CD4-positive, alpha-beta T cell (primary cell): ENCODE measurements around the gene KCNG3. TPM values are rescaled to one million over a fixed set of nuclear protein-coding genes. Genes with fewer than 3 reads are reported as not detected.
"Not testable (repeated sequence)": the region's sequence is repeated elsewhere in the genome, so short reads cannot be mapped to it uniquely, and the experiment has no call there.

ENCODE experiments used
- ATAC-seq: fragments of 200-7000 bp; cut with Tn5 transposase; one replicate; pipeline ENCODE4 v1.10.0; 2022; ENCODE audit warnings: mild to moderate bottlenecking; ENCODE audit not compliant: poor library complexity
- CTCF ChIA-PET: fragments of 350-600 bp; sonication (Branson Sonifier 250); formaldehyde crosslinking; loops from one replicate; lab custom pipeline; 2021; ENCODE audit warnings: antibody characterized with exemption, inconsistent platforms; lab: Charles Lee
- POLR2A ChIA-PET: fragments of 350-600 bp; sonication (Branson Sonifier 250); formaldehyde crosslinking; loops from one replicate; lab custom pipeline; 2021; ENCODE audit warnings: antibody characterized with exemption, inconsistent platforms; lab: Charles Lee
- DNase-seq, 14 experiments: peaks; one replicate each; pipeline ENCODE4 v3.0.0-alpha.2; 2013 to 2020; ENCODE audit warnings: mixed read lengths in 2 of 14
- H3K27ac ChIP-seq, 2 donors: one replicate each; pipeline versions ENCODE4 v1.5.1 to v1.7.0; 2013; ENCODE audit warnings: low read length in 2 of 2, low read depth in 1 of 2, mild to moderate bottlenecking in 1 of 2
- H3K27me3 ChIP-seq, 2 experiments: 1 replicate in 1 of 2; 2 replicates in 1 of 2; pipeline versions ENCODE4 v1.6.1 to v1.7.0; 2013; ENCODE audit warnings: low read length in 2 of 2, control low read depth in 1 of 2, mild to moderate bottlenecking in 1 of 2, moderate library complexity in 1 of 2; ENCODE audit not compliant: insufficient read depth in 2 of 2, control insufficient read depth in 1 of 2
- H3K36me3 ChIP-seq: one replicate; pipeline ENCODE4 v1.6.1; 2013; ENCODE audit warnings: low read length, control low read depth; ENCODE audit not compliant: insufficient read depth
- H3K4me1 ChIP-seq: one replicate; pipeline ENCODE4 v1.6.1; 2013; ENCODE audit warnings: low read length, control low read depth; ENCODE audit not compliant: insufficient read depth
- H3K4me3 ChIP-seq: one replicate; pipeline ENCODE4 v1.5.1; 2013; ENCODE audit warnings: mild to moderate bottlenecking, low read length, moderate library complexity
- H3K9me3 ChIP-seq, 2 experiments: 1 replicate in 1 of 2; 2 replicates in 1 of 2; pipeline versions ENCODE4 v1.6.1 to v1.7.0; 2013; ENCODE audit warnings: low read length in 2 of 2, mild to moderate bottlenecking in 2 of 2, control low read depth in 1 of 2, moderate library complexity in 1 of 2; ENCODE audit not compliant: control insufficient read depth in 1 of 2, insufficient read depth in 1 of 2
- H3K27ac Mint-ChIP-seq: one replicate; pipeline ENCODE4 v1.8.0; 2020; ENCODE audit warnings: mixed read lengths
- H3K27me3 Mint-ChIP-seq: one replicate; pipeline ENCODE4 v1.8.0; 2021; ENCODE audit warnings: mixed read lengths
- H3K36me3 Mint-ChIP-seq: one replicate; pipeline ENCODE4 v1.8.0; 2021; ENCODE audit warnings: low read depth, mixed read lengths
- H3K4me1 Mint-ChIP-seq: one replicate; pipeline ENCODE4 v1.8.0; 2021; ENCODE audit warnings: low read depth, mixed read lengths
- H3K4me3 Mint-ChIP-seq: one replicate; pipeline ENCODE4 v1.8.0; 2020; ENCODE audit warnings: mild to moderate bottlenecking, mixed read lengths
- H3K9me3 Mint-ChIP-seq: one replicate; pipeline ENCODE4 v1.8.0; 2020; ENCODE audit warnings: mixed read lengths
- intact Hi-C, 2 experiments: fragments of 100-400 bp; cut with DNase I in 1 of 2; cut with micrococcal nuclease in 1 of 2; formaldehyde crosslinking; loops; one replicate each; pipeline versions ENCODE4 v1.15.1 to v1.9.0; 2023 to 2025; cut with DNase I, micrococcal nuclease
- total RNA-seq, 174 experiments: library from RNA in 2 of 174; stranded (reverse) in 2 of 174; gene quantifications; one replicate each; pipeline ENCODE4 v1.2.3 and lab custom pipeline; 2021 to 2026
- TF ChIP-seq, protein P1 (sequence below): fragments of 200-600 bp; IDR thresholded peaks from one replicate; pipeline ENCODE4 v1.8.0; 2022; ENCODE audit warnings: antibody characterized with exemption, mild to moderate bottlenecking

KCNG3 gene
- total RNA-seq, 2 experiments from 2014 or later = 0.25 to 0.49 TPM

- Histone ChIP-seq H3K27ac (no peak overlapping the region), H3K4me3 (no peak overlapping the region), H3K9me3 (peaks cover 0 to 11% of the 10 kb centered on the region in 2 experiments), H3K27me3 (no peaks in the 10 kb centered on the region), H3K4me1 (no peaks in the 10 kb centered on the region), H3K36me3 (no peaks in the 10 kb centered on the region)
- no peaks in the 10 kb centered on the region for H3K36me3 Mint-ChIP-seq
- TF ChIP-seq, protein P1, sequence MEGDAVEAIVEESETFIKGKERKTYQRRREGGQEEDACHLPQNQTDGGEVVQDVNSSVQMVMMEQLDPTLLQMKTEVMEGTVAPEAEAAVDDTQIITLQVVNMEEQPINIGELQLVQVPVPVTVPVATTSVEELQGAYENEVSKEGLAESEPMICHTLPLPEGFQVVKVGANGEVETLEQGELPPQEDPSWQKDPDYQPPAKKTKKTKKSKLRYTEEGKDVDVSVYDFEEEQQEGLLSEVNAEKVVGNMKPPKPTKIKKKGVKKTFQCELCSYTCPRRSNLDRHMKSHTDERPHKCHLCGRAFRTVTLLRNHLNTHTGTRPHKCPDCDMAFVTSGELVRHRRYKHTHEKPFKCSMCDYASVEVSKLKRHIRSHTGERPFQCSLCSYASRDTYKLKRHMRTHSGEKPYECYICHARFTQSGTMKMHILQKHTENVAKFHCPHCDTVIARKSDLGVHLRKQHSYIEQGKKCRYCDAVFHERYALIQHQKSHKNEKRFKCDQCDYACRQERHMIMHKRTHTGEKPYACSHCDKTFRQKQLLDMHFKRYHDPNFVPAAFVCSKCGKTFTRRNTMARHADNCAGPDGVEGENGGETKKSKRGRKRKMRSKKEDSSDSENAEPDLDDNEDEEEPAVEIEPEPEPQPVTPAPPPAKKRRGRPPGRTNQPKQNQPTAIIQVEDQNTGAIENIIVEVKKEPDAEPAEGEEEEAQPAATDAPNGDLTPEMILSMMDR = no peak
- H3K27me3 Mint-ChIP-seq = no peaks in the 10 kb centered on the region
- POLR2A ChIA-PET = no interaction called here
- intact Hi-C loops = no loop called here
- H3K9me3 Mint-ChIP-seq = no peaks in the 10 kb centered on the region
- no peak overlapping the region for H3K27ac Mint-ChIP-seq
- no peak for ATAC-seq
- no peak overlapping the region for H3K4me3 Mint-ChIP-seq
- no peak for DNase-seq
- CTCF ChIA-PET = no interaction called here
- no peaks in the 10 kb centered on the region for H3K4me1 Mint-ChIP-seq
Observed at GRCh38 chr2:42404676-42405075, 89.1 kb downstream of the KCNG3 start.

- H3K4me3 ChIP-seq = no peak overlapping the region
- ChIA-PET CTCF (interaction anchor here (1.0 kb wide), 1 partner anchor 13 kb away, joined by 3 read pairs; no protein-coding TSS in a partner anchor), POLR2A (no interaction called here)
- H3K9me3 ChIP-seq = no peaks in the 10 kb centered on the region
- no peaks in the 10 kb centered on the region for H3K4me1 Mint-ChIP-seq
- no peak for ATAC-seq
- no peaks in the 10 kb centered on the region for H3K27me3 Mint-ChIP-seq
- intact Hi-C loops = no loop called here
- no peaks in the 10 kb centered on the region for H3K27me3 ChIP-seq
- no peak for DNase-seq
- H3K4me3 Mint-ChIP-seq = no peak overlapping the region
- H3K36me3 Mint-ChIP-seq = no peaks in the 10 kb centered on the region
- TF ChIP-seq, protein P1 = no peak
- H3K36me3 ChIP-seq = no peaks in the 10 kb centered on the region
- H3K27ac Mint-ChIP-seq = no peak overlapping the region
- H3K4me1 ChIP-seq = no peaks in the 10 kb centered on the region
- no peak overlapping the region for H3K27ac ChIP-seq
- H3K9me3 Mint-ChIP-seq = no peaks in the 10 kb centered on the region
Observed at GRCh38 chr2:42401773-42402172, 92.0 kb downstream of the KCNG3 start.

- H3K9me3 ChIP-seq, H3K36me3 ChIP-seq, H3K4me3 Mint-ChIP-seq, H3K27me3 ChIP-seq, intact Hi-C loops, H3K27ac Mint-ChIP-seq, H3K27me3 Mint-ChIP-seq, H3K36me3 Mint-ChIP-seq, ATAC-seq, POLR2A ChIA-PET, H3K4me3 ChIP-seq, H3K4me1 Mint-ChIP-seq, H3K9me3 Mint-ChIP-seq, H3K4me1 ChIP-seq, DNase-seq, H3K27ac ChIP-seq, CTCF ChIA-PET: not testable (repeated sequence)
Observed at GRCh38 chr2:42398052-42398451, 95.7 kb downstream of the KCNG3 start.

- H3K9me3 ChIP-seq, ATAC-seq, H3K27me3 Mint-ChIP-seq, H3K36me3 ChIP-seq, H3K36me3 Mint-ChIP-seq, H3K4me1 Mint-ChIP-seq, H3K4me3 ChIP-seq, DNase-seq, H3K4me3 Mint-ChIP-seq, H3K27me3 ChIP-seq, H3K27ac Mint-ChIP-seq, H3K27ac ChIP-seq, H3K9me3 Mint-ChIP-seq, CTCF ChIA-PET, H3K4me1 ChIP-seq, intact Hi-C loops: not testable (repeated sequence)
- POLR2A ChIA-PET = interaction anchor here (0.6 kb wide), 1 partner anchor 427 kb away, joined by 3 read pairs; no protein-coding TSS in a partner anchor
Observed at GRCh38 chr2:42393320-42393719, 100.5 kb downstream of the KCNG3 start.
